ENCODE data around the gene E2F7. TPM values are rescaled to one million over a fixed set of nuclear protein-coding genes. Genes with fewer than 3 reads are reported as not detected.

The E2F7 gene
- total RNA-seq, 1 experiment from 2014 or later = 19.5 TPM

GRCh38 chr12:77016606-77017005 lies 48.8 kb downstream of the E2F7 start:
- Histone ChIP-seq H3K4me2 (ENCODE audit: low read length) (no peak overlapping the region), H3K9me3 (ENCODE audit: control insufficient read depth in 1 of 2, insufficient read depth in 1 of 2, low read depth in 1 of 2, low read length in 2 of 2) (no peaks in the 10 kb centered on the region), H3K27me3 (ENCODE audit: insufficient read depth, low read length) (no peaks in the 10 kb centered on the region), H3K9ac (ENCODE audit: low read length) (no peak overlapping the region), H3K4me1 (ENCODE audit: control insufficient read depth in 1 of 2, insufficient read depth in 2 of 2, low read length in 2 of 2) (no peaks in the 10 kb centered on the region), H3K27ac (ENCODE audit: low read depth, low read length) (no peak overlapping the region), H3K9me2 (ENCODE audit: insufficient read depth) (no peaks in the 10 kb centered on the region), H4K20me1 (ENCODE audit: insufficient read depth) (no peaks in the 10 kb centered on the region), H3K36me3 (ENCODE audit: control insufficient read depth in 1 of 2, insufficient read depth in 2 of 2, low read length in 2 of 2) (peaks cover 0 to 16% of the 10 kb centered on the region in 2 experiments), H3K79me2 (ENCODE audit: insufficient read depth, low read length) (no peaks in the 10 kb centered on the region), H2AFZ (ENCODE audit: low read depth, low read length, poor library complexity, severe bottlenecking) (no peak overlapping the region), H3K4me3 (replicated peaks in 1 of 2; ENCODE audit: low read depth in 1 of 2, low read length in 2 of 2) (no peak overlapping the region)
- DNase-seq (ENCODE audit: low read depth, low spot score) (no peak), ATAC-seq (no peak)
- POLR2A ChIA-PET = no interaction called here
- CTCF ChIA-PET = no interaction called here
- RAD21 ChIA-PET (ENCODE audit: low non-redundant PET in 1 of 2, low total read pairs in 2 of 2, uncharacterized antibody in 2 of 2, unreplicated experiment in 2 of 2) = no interaction called here
- no peak for TF ChIP-seq CEBPB (IDR thresholded peaks at IDR 0.05; ENCODE audit: low read depth)
- no peak for TF ChIP-seq ELF1 (IDR thresholded peaks at IDR 0.05; ENCODE audit: borderline replicate concordance, low read depth)
- no peak for TF ChIP-seq CBX3 (IDR thresholded peaks at IDR 0.05; ENCODE audit: low read depth)
- no peak for TF ChIP-seq ZBTB33 (IDR thresholded peaks at IDR 0.05; ENCODE audit: extremely low read depth, insufficient replicate concordance, low read length)
- no peak for TF ChIP-seq EGR1 (IDR thresholded peaks at IDR 0.05; ENCODE audit: low read depth)
- no peak for TF ChIP-seq ATF3 (IDR thresholded peaks at IDR 0.05)
- no peak for TF ChIP-seq ZNF274 (IDR thresholded peaks at IDR 0.05; ENCODE audit: low read depth, low read length)
- TF ChIP-seq SIN3A (IDR thresholded peaks at IDR 0.05; ENCODE audit: low read depth) = no peak
- no peak for TF ChIP-seq TCF7L2 (IDR thresholded peaks at IDR 0.05; ENCODE audit: borderline replicate concordance, extremely low read depth, insufficient read depth, insufficient read length)
- no peak for TF ChIP-seq POLR2AphosphoS5 (IDR thresholded peaks at IDR 0.05; ENCODE audit: low read depth, low read length)
- intact Hi-C loops (cut with micrococcal nuclease) = loop anchor here (10.0 kb wide), 1 partner anchor 182 kb away; no protein-coding TSS in a partner anchor
- BruUV-seq (replicated peaks) = no TSS peak
